Heart right ventricle (tissue), 16 donors: ENCODE measurements around the gene OTUD6A. TPM values are rescaled to one million over a fixed set of nuclear protein-coding genes. Genes with fewer than 3 reads are reported as not detected.

Experiments
- ATAC-seq, 8 donors: fragments of 200-7000 bp; cut with Tn5 transposase; one replicate each; pipeline ENCODE4 v1.9.1; 2020; ENCODE audit warnings: mild to moderate bottlenecking in 8 of 8, moderate library complexity in 8 of 8, moderate number of reproducible peaks in 1 of 8
- DNase-seq, 2 donors: peaks; one replicate each; pipeline ENCODE4 v3.0.0-alpha.2; 2020
- H3K27ac ChIP-seq, 10 donors: fragments of 200-600 bp; sonication (generic) in 2 of 10; one replicate each; pipeline versions ENCODE4 v1.5.0 to v1.8.0; 2020 to 2022; ENCODE audit warnings: mild to moderate bottlenecking in 3 of 10
- H3K27me3 ChIP-seq, 7 donors: fragments of 200-600 bp; one replicate each; pipeline ENCODE4 v1.8.0; 2021 to 2022; ENCODE audit warnings: mild to moderate bottlenecking in 2 of 7
- H3K36me3 ChIP-seq, 9 donors: fragments of 200-600 bp; sonication (generic) in 1 of 9; one replicate each; pipeline versions ENCODE4 v1.5.0 to v1.8.0; 2020 to 2022; ENCODE audit warnings: mild to moderate bottlenecking in 2 of 9
- H3K4me1 ChIP-seq, 9 donors: fragments of 200-600 bp; sonication (generic) in 1 of 9; one replicate each; pipeline versions ENCODE4 v1.5.0 to v1.8.0; 2020 to 2022; ENCODE audit warnings: mild to moderate bottlenecking in 4 of 9
- H3K4me3 ChIP-seq, 10 donors: fragments of 200-600 bp; sonication (generic) in 2 of 10; one replicate each; pipeline versions ENCODE4 v1.5.0 to v1.8.0; 2020 to 2022; ENCODE audit warnings: mild to moderate bottlenecking in 7 of 10, moderate library complexity in 2 of 10
- H3K9me3 ChIP-seq, 11 donors: fragments of 200-600 bp in 10 of 11; sonication (generic) in 2 of 11; one replicate each; pipeline versions ENCODE4 v1.5.0 to v1.8.0; 2013 to 2022; ENCODE audit warnings: mild to moderate bottlenecking in 2 of 11, control low read depth in 1 of 11, moderate library complexity in 1 of 11
- WGBS, 2 donors: extraction: QIAGEN DNeasy Blood & Tissue Kit; methylation state at CpG; one replicate each; pipeline ENCODE4 v1.1.7; 2013; ENCODE audit warnings: inconsistent platforms in 1 of 2; 5-methylcytosine and 5-hydroxymethylcytosine counted together
- intact Hi-C, 10 donors: fragments of 100-400 bp; cut with DNase I; formaldehyde crosslinking; loops; one replicate each; pipeline versions ENCODE4 v1.11.1 to v1.14.2; 2022
- polyA plus RNA-seq, 2 donors: library from polyadenylated mRNA; stranded (reverse); fragments of 200-250 nt; gene quantifications; one replicate each; pipeline ENCODE4 v1.2.3, GENCODE V29; 2013
- total RNA-seq, 10 donors: library from RNA; stranded (reverse); fragmentation: NEBNext Ultra II Directional in 3 of 10; extraction: Animal tissue kit (Norgen Biotek cat#: 25700) in 3 of 10; gene quantifications; one replicate each; pipeline versions ENCODE4 v1.2.1 to v1.2.4, GENCODE V29; 2021 to 2023
- TF ChIP-seq, protein P1 (sequence below), 9 donors: fragments of 200-600 bp; sonication (generic) in 2 of 9; IDR thresholded peaks; one replicate each; pipeline versions ENCODE4 v1.5.0 to v1.8.0; 2021 to 2022; ENCODE audit warnings: antibody characterized with exemption in 9 of 9, mild to moderate bottlenecking in 5 of 9, moderate library complexity in 1 of 9
- donor health status: Arrhythmogenic right ventricular cardiomyopathy.
- donor health status: ischemic (EF 13 %, LVEDD 7.1; RV severe dilation, severe dysfunction).
- donor health status: healthy with polysubstance abuse.
- donor health status: DM: no; HTN: yes; CAD: no.
- donor health status: DM: no; HTN: no; CAD: no.
- donor health status: ischemic (EF 25% LVEDD 6.9; RV normal size, moderate dysfunction).
- donor health status: ischemic (EF 25% LVEDD 5.7; RV mildly dilated, moderate dysfunction).
- donor health status: healthy.
- donor health status: DM: yes; HTN: yes; CAD: no.
- donor health status: Ischemic cardiomyopathy.
- donor health status: ischemic (EF 35%, LVEDD 5.7; RV mildly dilated, moderate dysfunction).
- donor health status: nonischemic (EF 11% LVEDD 7.7; RV severe dilation, severe dysfunction).
- donor health status: DM: yes; HTN: yes; CAD: no.
- donor health status: PGD.
- donor health status: ischemic (EF 29% LVEDD 5.4; RV normal size, mild dysfunction).
- donor health status: nonischemic (EF 23%, LVEDD 6.1; RV moderate dilation, normal function).

OTUD6A gene
- total and polyA plus RNA-seq, 12 donors: not detected

DNA sequence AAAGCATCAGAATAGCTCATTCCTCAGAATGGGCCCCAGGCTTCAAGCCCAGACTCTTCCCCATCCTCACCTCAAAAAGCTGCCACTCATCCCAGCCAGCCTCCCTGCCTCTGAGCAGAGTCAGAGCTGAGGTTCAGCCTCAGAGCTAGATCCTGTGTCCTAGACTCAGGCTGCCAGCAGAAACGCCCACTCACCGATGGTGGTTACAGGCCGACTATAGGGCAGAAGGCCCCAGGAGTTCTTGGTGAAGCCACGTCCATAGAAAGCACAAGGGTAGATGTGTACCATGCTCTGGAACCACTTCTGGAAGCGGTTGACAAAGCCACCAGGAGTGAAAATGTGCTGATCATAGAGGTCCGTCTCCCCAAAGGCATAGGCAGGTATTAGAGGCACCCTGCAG is 20.3 kb upstream of the OTUD6A start:
- Histone ChIP-seq H3K4me3 (no peak overlapping the region), H3K4me1 (no peaks in the 10 kb centered on the region), H3K36me3 (no peaks in the 10 kb centered on the region), H3K27me3 (no peaks in the 10 kb centered on the region), H3K27ac (no peak overlapping the region), H3K9me3 (no peaks in the 10 kb centered on the region)
- TF ChIP-seq, protein P1, sequence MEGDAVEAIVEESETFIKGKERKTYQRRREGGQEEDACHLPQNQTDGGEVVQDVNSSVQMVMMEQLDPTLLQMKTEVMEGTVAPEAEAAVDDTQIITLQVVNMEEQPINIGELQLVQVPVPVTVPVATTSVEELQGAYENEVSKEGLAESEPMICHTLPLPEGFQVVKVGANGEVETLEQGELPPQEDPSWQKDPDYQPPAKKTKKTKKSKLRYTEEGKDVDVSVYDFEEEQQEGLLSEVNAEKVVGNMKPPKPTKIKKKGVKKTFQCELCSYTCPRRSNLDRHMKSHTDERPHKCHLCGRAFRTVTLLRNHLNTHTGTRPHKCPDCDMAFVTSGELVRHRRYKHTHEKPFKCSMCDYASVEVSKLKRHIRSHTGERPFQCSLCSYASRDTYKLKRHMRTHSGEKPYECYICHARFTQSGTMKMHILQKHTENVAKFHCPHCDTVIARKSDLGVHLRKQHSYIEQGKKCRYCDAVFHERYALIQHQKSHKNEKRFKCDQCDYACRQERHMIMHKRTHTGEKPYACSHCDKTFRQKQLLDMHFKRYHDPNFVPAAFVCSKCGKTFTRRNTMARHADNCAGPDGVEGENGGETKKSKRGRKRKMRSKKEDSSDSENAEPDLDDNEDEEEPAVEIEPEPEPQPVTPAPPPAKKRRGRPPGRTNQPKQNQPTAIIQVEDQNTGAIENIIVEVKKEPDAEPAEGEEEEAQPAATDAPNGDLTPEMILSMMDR (IDR thresholded peaks at IDR 0.05): no peak
- intact Hi-C loops: loop anchor here in 2 of 10 donors (5.0 kb wide), 2 partner anchors 50 to 55 kb away; no protein-coding TSS in a partner anchor
- DNase-seq: no peak
- 92% methylated on average over 6 of the region's 6 CpGs for WGBS, 2 donors
- ATAC-seq: no peak

DNA sequence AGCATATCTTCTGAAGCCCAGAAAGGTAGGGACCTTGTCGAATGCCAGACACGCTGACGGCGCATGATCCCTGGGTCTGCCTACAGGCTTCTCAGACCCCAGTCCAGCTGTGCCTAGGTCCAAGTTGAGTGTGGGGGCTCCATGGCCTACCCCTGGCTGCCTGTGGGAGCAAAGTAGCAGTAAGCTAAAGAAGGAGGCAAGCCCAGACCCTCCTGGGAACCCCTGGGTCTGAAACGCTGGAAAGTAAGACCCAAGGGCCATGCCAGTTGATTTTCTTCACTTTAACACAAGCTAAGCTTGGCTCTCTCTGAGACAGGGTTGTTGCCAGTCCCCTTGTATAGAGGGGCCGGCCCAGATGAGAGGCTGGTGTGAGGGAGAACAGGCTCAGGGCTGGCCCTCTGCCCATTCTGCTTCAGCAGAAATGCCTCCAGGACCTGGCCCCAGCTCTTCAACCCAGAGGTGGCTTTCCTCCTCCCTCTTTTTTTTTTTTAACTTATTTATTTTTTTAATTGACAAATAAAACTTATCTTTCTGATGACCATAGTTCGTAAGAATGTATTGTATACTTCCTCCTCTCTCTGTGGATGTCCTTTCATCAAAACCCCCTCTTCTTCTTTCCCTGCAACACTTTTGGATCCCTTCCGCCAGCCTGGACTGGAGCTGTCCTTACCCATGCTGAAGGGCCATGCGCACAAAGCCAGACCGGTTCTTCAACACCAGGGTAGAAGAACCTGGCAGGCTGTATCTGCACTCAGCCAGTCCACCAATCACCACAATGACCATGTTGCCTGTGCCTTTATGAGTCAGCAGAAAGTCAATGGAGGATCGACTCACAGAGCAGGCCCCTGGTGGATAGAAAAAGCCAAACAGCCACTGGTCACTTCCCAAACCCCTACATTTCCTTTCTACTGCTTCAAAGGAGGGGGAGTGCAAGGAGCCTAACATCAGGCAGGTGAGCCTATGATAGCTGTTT is 19.6 kb upstream of the OTUD6A start:
- TF ChIP-seq, protein P1 (IDR thresholded peaks at IDR 0.05): no peak
- Histone ChIP-seq H3K27ac (no peak overlapping the region), H3K4me3 (no peak overlapping the region), H3K9me3 (no peaks in the 10 kb centered on the region), H3K4me1 (peaks cover 0 to 6% (median 0%) of the 10 kb centered on the region in 9 donors), H3K27me3 (no peaks in the 10 kb centered on the region), H3K36me3 (no peaks in the 10 kb centered on the region)
- ATAC-seq (no peak), DNase-seq (no peak)
- WGBS, 2 donors: 78 to 83% methylated on average over 11 of the region's 11 CpGs
- intact Hi-C loops: loop anchor here in 2 of 10 donors (5.0 kb wide), 2 partner anchors 50 to 55 kb away; no protein-coding TSS in a partner anchor

DNA sequence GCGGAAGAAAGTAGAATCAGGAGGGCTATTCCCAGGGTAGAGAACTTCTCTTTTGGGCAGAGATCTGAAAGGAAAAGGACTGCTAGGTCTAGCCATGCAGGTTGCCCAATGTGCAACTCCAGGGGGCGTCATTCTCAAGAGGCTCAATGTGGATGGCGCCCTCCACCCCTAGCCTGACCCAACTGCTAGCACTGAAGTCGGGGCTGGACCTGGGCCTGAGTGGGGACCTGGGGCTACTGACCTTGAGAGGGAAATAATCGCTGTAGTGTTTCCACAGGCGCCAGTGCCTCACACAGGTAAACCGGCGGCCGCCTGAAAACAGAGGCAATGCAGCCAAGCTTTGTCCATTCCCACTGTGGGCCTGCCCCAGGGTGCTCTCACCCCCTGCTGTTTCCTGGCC is 18.6 kb upstream of the OTUD6A start:
- Histone ChIP-seq H3K27me3 (no peaks in the 10 kb centered on the region), H3K27ac (no peak overlapping the region), H3K36me3 (no peaks in the 10 kb centered on the region), H3K4me3 (no peak overlapping the region), H3K4me1 (peaks cover 0 to 7% (median 0%) of the 10 kb centered on the region in 9 donors), H3K9me3 (no peaks in the 10 kb centered on the region)
- WGBS, 2 donors: 97 to 98% methylated on average over 8 to 9 of the region's 9 CpGs
- DNase-seq (no peak), ATAC-seq (no peak)
- TF ChIP-seq, protein P1 (IDR thresholded peaks at IDR 0.05): no peak
- intact Hi-C loops: loop anchor here in 2 of 10 donors (5.0 kb wide), 2 partner anchors 49 to 54 kb away; no protein-coding TSS in a partner anchor

DNA sequence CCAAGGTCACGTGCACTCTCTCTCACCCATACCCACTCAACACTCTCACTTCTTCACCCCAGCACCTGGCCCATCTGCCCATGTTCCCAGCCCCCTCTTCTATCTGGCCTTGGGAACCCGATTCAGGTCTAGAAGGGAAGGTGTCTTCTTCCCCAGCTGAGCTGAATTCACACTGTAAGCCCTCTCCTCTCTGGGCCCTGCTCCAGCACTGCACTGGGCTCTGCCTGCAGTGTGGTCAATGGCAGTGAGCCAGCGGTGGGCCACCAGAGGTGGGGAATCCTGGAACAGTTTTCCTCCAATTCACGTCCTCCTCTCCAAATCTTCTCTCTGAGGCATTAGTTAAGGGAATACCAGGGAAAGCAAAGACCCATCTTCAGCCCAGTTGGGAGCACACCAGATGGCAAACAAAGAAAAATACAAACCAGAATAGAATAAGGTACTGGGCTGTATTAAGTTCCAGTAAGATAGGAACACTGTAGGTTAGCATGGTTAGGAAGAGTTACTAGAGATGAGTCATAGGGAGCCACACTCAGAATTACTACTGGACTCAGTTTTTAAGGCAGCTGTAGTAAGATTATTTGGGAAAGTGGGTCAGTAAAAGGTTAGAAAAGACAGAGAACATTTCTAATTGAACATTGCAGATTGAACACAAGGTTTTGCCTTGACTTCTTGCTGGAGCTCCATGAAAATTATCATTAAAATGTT is 17.6 kb upstream of the OTUD6A start:
- DNase-seq (no peak), ATAC-seq (no peak)
- H3K9me3 ChIP-seq: no peaks in the 10 kb centered on the region
- TF ChIP-seq, protein P1 (IDR thresholded peaks at IDR 0.05): no peak
- intact Hi-C loops: loop anchor here in 2 of 10 donors (5.0 kb wide), 2 partner anchors 48 to 53 kb away; no protein-coding TSS in a partner anchor
- no peak overlapping the region for H3K27ac ChIP-seq
- WGBS, 2 donors: 86 to 92% methylated on average over 4 of the region's 4 CpGs
- peaks cover 0 to 3% (median 0%) of the 10 kb centered on the region in 7 donors for H3K27me3 ChIP-seq
- no peaks in the 10 kb centered on the region for H3K36me3 ChIP-seq
- H3K4me1 ChIP-seq: peaks cover 0 to 7% (median 0%) of the 10 kb centered on the region in 9 donors
- H3K4me3 ChIP-seq: no peak overlapping the region
